OCI-LY7 (cell line): ENCODE results near the gene DACT2.

ENCODE experiments used
- CTCF ChIP-seq: fragments of 200-600 bp; sonication (generic); conservative IDR thresholded peaks from 2 replicates; pipeline ENCODE4 v1.5.1; 2014; ENCODE audit warnings: mild to moderate bottlenecking, antibody characterized with exemption, low read length, moderate library complexity, mixed read lengths
- EZH2phosphoT487 ChIP-seq: fragments of 200-600 bp; sonication (generic); IDR thresholded peaks from 2 replicates; pipeline ENCODE4 v1.6.1; 2018; ENCODE audit warnings: low read depth, borderline replicate concordance, mild to moderate bottlenecking, mixed run types, antibody characterized with exemption, low read length, moderate library complexity, mixed read lengths

DNA sequence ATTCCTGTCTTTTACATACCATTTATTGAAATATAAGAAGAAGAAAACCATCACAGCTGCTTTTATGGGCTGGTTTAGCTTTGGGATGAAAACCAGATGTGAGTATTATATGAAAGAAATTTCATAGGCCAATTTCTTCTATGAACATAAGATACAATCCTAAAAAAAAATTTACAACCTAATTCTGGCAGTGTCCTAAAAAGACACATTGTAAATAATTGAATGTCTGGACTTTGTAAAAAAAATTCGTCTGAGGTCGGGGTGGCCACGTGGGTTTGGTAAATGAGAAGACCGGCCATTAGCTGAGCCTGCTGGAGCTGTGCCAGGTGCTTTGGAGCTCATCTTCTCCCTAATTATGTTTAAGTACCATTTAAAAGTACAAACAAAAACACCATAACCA lies 26.8 kb downstream of the DACT2 start:
- no peak for TF ChIP-seq CTCF
- no peak for TF ChIP-seq EZH2phosphoT487
